ENCODE measurements around the gene PLAC9.

Gene PLAC9

GRCh38 chr10:80183436-80183835 lies 50.9 kb downstream of the PLAC9 start:
- no peak for DNase-seq (ENCODE audit: low read depth, low spot score)

- DNase-seq (ENCODE audit: low read depth, low spot score) = no peak
These were observed 51.8 kb downstream of the PLAC9 start for GRCh38 chr10:80184291-80184690.

- no peak for DNase-seq (ENCODE audit: low read depth, low spot score)
These were observed 53.2 kb downstream of the PLAC9 start for GRCh38 chr10:80185578-80186299.

GRCh38 chr10:80186364-80187012 lies 54.0 kb downstream of the PLAC9 start:
- no peak for DNase-seq (ENCODE audit: low read depth, low spot score)

- no peak for DNase-seq (ENCODE audit: low read depth, low spot score)
These were observed 54.5 kb downstream of the PLAC9 start for GRCh38 chr10:80187060-80187459.

GRCh38 chr10:80187465-80188409 lies 55.2 kb downstream of the PLAC9 start:
- DNase-seq (ENCODE audit: low read depth, low spot score) = no peak

- DNase-seq (ENCODE audit: low read depth, low spot score) = no peak
These were observed 56.2 kb downstream of the PLAC9 start for GRCh38 chr10:80188713-80189112.

- no peak for DNase-seq (ENCODE audit: low read depth, low spot score)
These were observed 59.2 kb downstream of the PLAC9 start for GRCh38 chr10:80191589-80192270.

GRCh38 chr10:80192553-80192952 lies 60.0 kb downstream of the PLAC9 start:
- DNase-seq (ENCODE audit: low read depth, low spot score) = no peak

- DNase-seq (ENCODE audit: low read depth, low spot score) = no peak
These were observed 62.0 kb downstream of the PLAC9 start for GRCh38 chr10:80194373-80195045.
